CD8-positive, alpha-beta memory T cell (primary cell): ENCODE data around the gene MANBA. TPM values are rescaled to one million over a fixed set of nuclear protein-coding genes. Genes with fewer than 3 reads are reported as not detected.
A peak's percentile ranks its signal among the peaks of the same experiment; 100 is the strongest.

ENCODE experiments used
- CTCF ChIA-PET: fragments of 350-600 bp; sonication (Branson Sonifier 250); formaldehyde crosslinking; loops from one replicate; lab custom pipeline; 2021; ENCODE audit warnings: antibody characterized with exemption; lab: Charles Lee
- POLR2A ChIA-PET: fragments of 350-600 bp; sonication (Branson Sonifier 250); formaldehyde crosslinking; loops from one replicate; lab custom pipeline; 2021; ENCODE audit warnings: antibody characterized with exemption; lab: Charles Lee
- DNase-seq, 5 donors: peaks; one replicate each; pipeline versions ENCODE4 v3.0.0 to v3.0.0-alpha.2; 2020 to 2022; ENCODE audit warnings: mixed read lengths in 1 of 5
- H3K27ac ChIP-seq: one replicate; pipeline ENCODE4 v1.7.0; 2013; ENCODE audit warnings: low read depth, mild to moderate bottlenecking, low read length, moderate library complexity
- H3K27me3 ChIP-seq: 2 replicates; pipeline ENCODE4 v1.7.0; 2013; ENCODE audit warnings: low read length, mild to moderate bottlenecking; ENCODE audit not compliant: insufficient read depth, poor library complexity, severe bottlenecking
- H3K36me3 ChIP-seq: 2 replicates; pipeline ENCODE4 v1.7.0; 2013; ENCODE audit warnings: mild to moderate bottlenecking, low read length, moderate library complexity; ENCODE audit not compliant: insufficient read depth
- H3K4me1 ChIP-seq: 2 replicates; pipeline ENCODE4 v1.7.0; 2013; ENCODE audit warnings: mild to moderate bottlenecking, low read length, moderate library complexity; ENCODE audit not compliant: insufficient read depth
- H3K4me3 ChIP-seq: 2 replicates; pipeline ENCODE4 v1.7.0; 2013; ENCODE audit warnings: mild to moderate bottlenecking, low read length
- H3K9me3 ChIP-seq: 2 replicates; pipeline ENCODE4 v1.7.0; 2013; ENCODE audit warnings: mild to moderate bottlenecking, low read length
- H3K27ac Mint-ChIP-seq, 8 donors: one replicate each; pipeline ENCODE4 v1.8.0; 2020 to 2021; ENCODE audit warnings: mixed read lengths in 8 of 8, mild to moderate bottlenecking in 6 of 8, inconsistent platforms in 3 of 8, moderate library complexity in 3 of 8
- H3K27me3 Mint-ChIP-seq, 2 donors: one replicate each; pipeline ENCODE4 v1.8.0; 2020 to 2021; ENCODE audit warnings: mixed read lengths in 2 of 2, mild to moderate bottlenecking in 1 of 2, moderate library complexity in 1 of 2
- H3K36me3 Mint-ChIP-seq, 3 donors: one replicate each; pipeline ENCODE4 v1.8.0; 2020 to 2021; ENCODE audit warnings: mixed read lengths in 3 of 3, inconsistent platforms in 1 of 3, mild to moderate bottlenecking in 1 of 3
- H3K4me1 Mint-ChIP-seq, 3 donors: one replicate each; pipeline ENCODE4 v1.8.0; 2020 to 2021; ENCODE audit warnings: mixed read lengths in 3 of 3, inconsistent platforms in 1 of 3, mild to moderate bottlenecking in 1 of 3
- H3K4me3 Mint-ChIP-seq, 7 donors: one replicate each; pipeline ENCODE4 v1.8.0; 2020 to 2021; ENCODE audit warnings: mixed read lengths in 7 of 7, mild to moderate bottlenecking in 6 of 7, moderate library complexity in 4 of 7, inconsistent platforms in 2 of 7
- H3K9me3 Mint-ChIP-seq, 5 donors: one replicate each; pipeline ENCODE4 v1.8.0; 2020 to 2022; ENCODE audit warnings: mixed read lengths in 5 of 5, mild to moderate bottlenecking in 3 of 5, moderate library complexity in 2 of 5, inconsistent platforms in 1 of 5
- polyA plus RNA-seq: library from polyadenylated mRNA; unstranded; fragments of 300-500 nt; fragmentation: Illumina TruSeq; gene quantifications from one replicate; pipeline ENCODE4 v1.2.3, GENCODE V29; 2021
- total RNA-seq, 2 experiments: library from RNA; stranded (reverse); gene quantifications; one replicate each; pipeline ENCODE4 v1.2.3, GENCODE V29; 2021

MANBA gene
- total and polyA plus RNA-seq, 3 experiments from 2014 or later, result 9.1 to 16.5 (median 9.5) TPM

DNA sequence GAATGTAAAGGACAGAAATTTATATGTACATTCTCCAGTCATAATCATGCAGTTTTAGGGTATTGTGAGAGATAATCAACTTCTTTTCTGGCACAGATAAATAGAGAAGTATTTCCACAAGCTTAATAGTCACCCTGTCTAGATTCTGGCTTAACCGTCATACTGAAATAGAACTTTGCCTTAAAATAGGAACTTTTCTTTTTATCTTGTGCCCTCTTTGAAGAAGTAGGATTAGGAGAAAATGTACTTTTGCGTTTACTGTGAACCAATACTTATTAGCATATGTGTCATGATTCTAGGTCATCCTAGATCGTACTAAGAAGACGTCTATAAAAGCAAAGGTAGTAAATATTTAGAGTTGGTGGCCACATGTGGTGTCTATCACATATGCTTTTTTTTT is 164.2 kb downstream of the MANBA start:
- no peak overlapping the region for H3K4me3 Mint-ChIP-seq
- Histone ChIP-seq H3K36me3 (peaks cover 22% of the 10 kb centered on the region), H3K27ac (no peak overlapping the region), H3K4me3 (no peak overlapping the region), H3K9me3 (no peaks in the 10 kb centered on the region), H3K27me3 (no peaks in the 10 kb centered on the region), H3K4me1 (peaks cover 72% of the 10 kb centered on the region)
- CTCF ChIA-PET, result interaction anchor here (1.0 kb wide), 1 partner anchor 165 kb away, joined by 4 read pairs; no protein-coding TSS in a partner anchor
- POLR2A ChIA-PET, result interaction anchor here (1.0 kb wide), 1 partner anchor 16 kb away, joined by 3 read pairs; no protein-coding TSS in a partner anchor
- DNase-seq, result no peak
- H3K27ac Mint-ChIP-seq, result peak overlapping the region in 6 of 8 donors; percentile 33 to 83 (median 74)
- H3K9me3 Mint-ChIP-seq, result no peaks in the 10 kb centered on the region
- peaks cover 66 to 91% (median 89%) of the 10 kb centered on the region in 3 donors for H3K4me1 Mint-ChIP-seq
- peaks cover 38 to 92% (median 44%) of the 10 kb centered on the region in 3 donors for H3K36me3 Mint-ChIP-seq
- no peaks in the 10 kb centered on the region for H3K27me3 Mint-ChIP-seq

DNA sequence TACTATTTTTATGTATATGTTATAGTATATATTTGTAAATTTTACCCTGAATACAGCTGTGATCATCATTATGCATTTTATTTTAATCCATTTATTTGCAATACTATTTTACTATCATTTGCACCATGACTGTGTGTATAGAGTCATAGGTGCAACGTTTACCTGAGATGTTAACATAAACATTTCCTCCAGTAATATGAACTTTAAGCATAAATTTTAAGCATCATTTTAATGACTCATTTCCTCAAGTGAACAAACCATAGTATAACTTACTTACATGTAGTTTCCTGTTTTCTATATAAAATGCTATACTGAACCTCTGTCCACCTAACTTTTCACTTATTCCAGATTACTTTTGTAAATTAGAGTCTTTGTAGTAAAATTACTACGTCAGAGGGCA is 166.8 kb downstream of the MANBA start:
- CTCF ChIA-PET, result no interaction called here
- POLR2A ChIA-PET, result no interaction called here
- Histone ChIP-seq H3K36me3 (peaks cover 30% of the 10 kb centered on the region), H3K4me3 (no peak overlapping the region), H3K4me1 (peaks cover 78% of the 10 kb centered on the region), H3K27ac (no peak overlapping the region), H3K27me3 (no peaks in the 10 kb centered on the region), H3K9me3 (no peaks in the 10 kb centered on the region)
- Mint-ChIP-seq H3K4me1 (peaks cover 76 to 92% (median 91%) of the 10 kb centered on the region in 3 donors), H3K9me3 (no peaks in the 10 kb centered on the region), H3K4me3 (peak overlapping the region in 3 of 7 donors; percentile 15 to 52 (median 39)), H3K36me3 (peaks cover 31 to 94% (median 49%) of the 10 kb centered on the region in 3 donors), H3K27ac (peak overlapping the region in 6 of 8 donors; percentile 32 to 80 (median 56)), H3K27me3 (no peaks in the 10 kb centered on the region)
- no peak for DNase-seq

DNA sequence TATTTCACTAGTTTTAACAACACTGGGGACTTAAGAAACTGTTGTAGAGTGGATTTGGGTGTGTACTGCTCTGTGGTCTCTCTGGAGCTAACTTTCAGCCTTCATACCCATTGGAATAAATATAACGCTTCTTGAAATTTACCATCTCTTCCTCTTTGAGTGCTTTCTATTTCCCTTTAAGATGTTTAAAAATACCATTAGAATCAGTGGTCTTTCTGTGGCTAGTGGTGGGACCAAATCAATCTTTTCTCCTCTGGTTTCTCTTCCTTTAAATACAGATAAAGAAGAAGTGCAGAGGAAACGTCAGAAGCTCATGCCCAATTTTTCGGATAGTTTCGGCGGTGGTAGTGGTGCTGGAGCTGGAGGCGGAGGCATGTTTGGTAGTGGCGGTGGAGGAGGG is 167.6 kb downstream of the MANBA start:
- Mint-ChIP-seq H3K27me3 (no peaks in the 10 kb centered on the region), H3K36me3 (peaks cover 31 to 91% (median 50%) of the 10 kb centered on the region in 3 donors), H3K4me3 (peak overlapping the region in 1 of 7 donors; percentile 13), H3K27ac (peak overlapping the region in 3 of 8 donors; percentile 56 to 73 (median 60)), H3K9me3 (no peaks in the 10 kb centered on the region), H3K4me1 (peaks cover 76 to 92% (median 91%) of the 10 kb centered on the region in 3 donors)
- no peak overlapping the region for H3K4me3 ChIP-seq
- no peaks in the 10 kb centered on the region for H3K9me3 ChIP-seq
- H3K36me3 ChIP-seq, result peaks cover 30% of the 10 kb centered on the region
- ChIA-PET CTCF (interaction anchor here (1.0 kb wide), 1 partner anchor 18 kb away, joined by 4 read pairs; no protein-coding TSS in a partner anchor), POLR2A (no interaction called here)
- H3K4me1 ChIP-seq, result peaks cover 79% of the 10 kb centered on the region
- H3K27ac ChIP-seq, result no peak overlapping the region
- DNase-seq, result no peak
- no peaks in the 10 kb centered on the region for H3K27me3 ChIP-seq

- no peak overlapping the region for H3K4me3 ChIP-seq
- Mint-ChIP-seq H3K9me3 (no peaks in the 10 kb centered on the region), H3K36me3 (peaks cover 24 to 90% (median 44%) of the 10 kb centered on the region in 3 donors), H3K4me1 (peaks cover 76 to 92% (median 91%) of the 10 kb centered on the region in 3 donors), H3K4me3 (peak overlapping the region in 2 of 7 donors; percentile 5 to 6), H3K27me3 (no peaks in the 10 kb centered on the region), H3K27ac (peak overlapping the region in 5 of 8 donors; percentile 32 to 76 (median 60))
- H3K27me3 ChIP-seq, result no peaks in the 10 kb centered on the region
- DNase-seq, result no peak
- ChIA-PET POLR2A (no interaction called here), CTCF (interaction anchor here (1.0 kb wide), 1 partner anchor 19 kb away, joined by 4 read pairs; no protein-coding TSS in a partner anchor)
- H3K27ac ChIP-seq, result no peak overlapping the region
- peaks cover 79% of the 10 kb centered on the region for H3K4me1 ChIP-seq
- no peaks in the 10 kb centered on the region for H3K9me3 ChIP-seq
- peaks cover 26% of the 10 kb centered on the region for H3K36me3 ChIP-seq
These were observed 168.5 kb downstream of the MANBA start for GRCh38 chr4:102592256-102592655.

DNA sequence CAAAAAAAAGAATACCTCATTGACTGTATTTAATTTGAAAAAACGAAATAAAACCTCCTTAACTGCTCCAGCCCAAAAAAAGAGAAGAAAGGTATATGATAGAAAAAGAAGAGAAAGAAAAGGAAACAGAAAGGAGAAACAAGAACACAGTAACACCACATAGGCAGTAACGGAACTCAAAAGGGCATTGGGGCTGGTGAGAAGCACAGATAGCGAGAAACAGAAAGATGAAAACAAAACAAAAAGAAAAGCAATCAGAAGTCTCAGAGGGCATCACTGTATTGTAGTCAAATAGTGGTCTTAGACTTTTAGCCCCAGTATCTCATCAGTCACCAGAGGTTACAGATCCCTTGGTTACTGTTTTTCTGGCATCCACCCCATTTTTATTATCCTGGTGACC is 171.0 kb downstream of the MANBA start:
- CTCF ChIA-PET, result no interaction called here
- Mint-ChIP-seq H3K9me3 (no peaks in the 10 kb centered on the region), H3K4me3 (peak overlapping the region in 5 of 7 donors; percentile 10 to 62 (median 44)), H3K36me3 (peaks cover 21 to 87% (median 28%) of the 10 kb centered on the region in 3 donors), H3K27ac (peak overlapping the region; percentile 32 to 89 (median 66)), H3K27me3 (no peaks in the 10 kb centered on the region), H3K4me1 (peaks cover 86 to 98% (median 96%) of the 10 kb centered on the region in 3 donors)
- no peak for DNase-seq
- Histone ChIP-seq H3K27ac (no peak overlapping the region), H3K4me1 (peaks cover 89% of the 10 kb centered on the region), H3K9me3 (no peaks in the 10 kb centered on the region), H3K36me3 (peaks cover 7% of the 10 kb centered on the region), H3K27me3 (no peaks in the 10 kb centered on the region), H3K4me3 (no peak overlapping the region)
- POLR2A ChIA-PET, result no interaction called here

- Histone ChIP-seq H3K4me1 (peaks cover 61% of the 10 kb centered on the region), H3K4me3 (no peak overlapping the region), H3K36me3 (peaks cover 14% of the 10 kb centered on the region), H3K27ac (no peak overlapping the region), H3K27me3 (no peaks in the 10 kb centered on the region), H3K9me3 (no peaks in the 10 kb centered on the region)
- Mint-ChIP-seq H3K4me3 (peak overlapping the region; percentile 7 to 84 (median 53)), H3K27me3 (no peaks in the 10 kb centered on the region), H3K4me1 (peaks cover 65 to 84% (median 82%) of the 10 kb centered on the region in 3 donors), H3K36me3 (peaks cover 6 to 87% (median 34%) of the 10 kb centered on the region in 3 donors), H3K9me3 (no peaks in the 10 kb centered on the region), H3K27ac (peak overlapping the region; percentile 60 to 94 (median 84))
- POLR2A ChIA-PET, result interaction anchor here (1.1 kb wide), 1 partner anchor 19 kb away, joined by 7 read pairs; no protein-coding TSS in a partner anchor
- CTCF ChIA-PET, result no interaction called here
- DNase-seq, result peak in 3 of 5 donors; percentile 20 to 33 (median 26)
These were observed 174.1 kb downstream of the MANBA start for GRCh38 chr4:102586644-102587021.

DNA sequence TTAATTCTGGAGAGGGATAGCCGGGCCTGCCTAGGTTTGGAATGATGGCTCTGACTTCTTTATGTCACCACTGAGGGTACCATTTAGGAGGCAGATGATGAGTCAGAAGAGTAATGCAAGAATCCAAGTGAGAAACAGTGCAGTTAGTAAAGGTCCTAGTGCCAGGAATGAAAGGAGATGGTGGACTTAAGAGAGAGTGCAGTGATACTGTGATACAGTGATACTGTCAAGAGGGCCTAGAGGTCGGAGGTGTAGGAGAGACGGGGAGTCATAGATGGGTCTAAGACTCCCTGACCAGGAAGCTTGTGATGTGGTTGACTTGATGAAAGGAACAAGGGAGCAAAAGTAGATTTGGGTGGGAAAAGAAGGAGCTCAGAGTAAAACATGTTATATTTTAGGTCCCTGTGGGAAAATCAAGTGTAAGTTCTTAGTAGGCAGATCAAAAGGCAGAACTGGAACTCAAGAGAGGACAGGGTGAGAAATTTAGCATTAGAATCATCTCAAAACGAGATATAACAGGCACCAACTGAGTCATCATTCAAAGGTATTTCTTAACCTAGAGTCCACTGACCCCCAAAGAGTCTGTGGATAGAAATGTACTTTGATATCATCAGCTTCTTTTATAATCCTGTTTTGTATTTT is 174.6 kb downstream of the MANBA start:
- peaks cover 61% of the 10 kb centered on the region for H3K4me1 ChIP-seq
- H3K4me3 Mint-ChIP-seq, result peak overlapping the region; percentile 8 to 84 (median 53)
- no peaks in the 10 kb centered on the region for H3K27me3 ChIP-seq
- no peaks in the 10 kb centered on the region for H3K9me3 Mint-ChIP-seq
- peak overlapping the region; percentile 7 to 94 (median 84) for H3K27ac Mint-ChIP-seq
- no peak overlapping the region for H3K27ac ChIP-seq
- H3K9me3 ChIP-seq, result no peaks in the 10 kb centered on the region
- H3K27me3 Mint-ChIP-seq, result no peaks in the 10 kb centered on the region
- no peak for DNase-seq
- peaks cover 14% of the 10 kb centered on the region for H3K36me3 ChIP-seq
- no peak overlapping the region for H3K4me3 ChIP-seq
- ChIA-PET POLR2A (interaction anchor here (1.1 kb wide), 1 partner anchor 18 kb away, joined by 7 read pairs; no protein-coding TSS in a partner anchor), CTCF (interaction anchor here (1.1 kb wide), 1 partner anchor 119 kb away, joined by 3 read pairs; no protein-coding TSS in a partner anchor)
- peaks cover 64 to 80% (median 80%) of the 10 kb centered on the region in 3 donors for H3K4me1 Mint-ChIP-seq
- H3K36me3 Mint-ChIP-seq, result peaks cover 3 to 85% (median 33%) of the 10 kb centered on the region in 3 donors

- peaks cover 59 to 75% (median 75%) of the 10 kb centered on the region in 3 donors for H3K4me1 Mint-ChIP-seq
- no peak for DNase-seq
- peak overlapping the region; percentile 7 to 94 (median 84) for H3K27ac Mint-ChIP-seq
- POLR2A ChIA-PET, result no interaction called here
- H3K27me3 ChIP-seq, result no peaks in the 10 kb centered on the region
- H3K9me3 Mint-ChIP-seq, result no peaks in the 10 kb centered on the region
- H3K9me3 ChIP-seq, result no peaks in the 10 kb centered on the region
- peaks cover 14% of the 10 kb centered on the region for H3K36me3 ChIP-seq
- CTCF ChIA-PET, result interaction anchor here (1.0 to 1.3 kb wide), 3 partner anchors 40 to 120 kb away, joined by 3 to 5 read pairs (median 3); no protein-coding TSS in a partner anchor
- peak overlapping the region in 3 of 7 donors; percentile 8 to 46 (median 25) for H3K4me3 Mint-ChIP-seq
- peaks cover 0 to 83% (median 31%) of the 10 kb centered on the region in 3 donors for H3K36me3 Mint-ChIP-seq
- H3K27ac ChIP-seq, result no peak overlapping the region
- peaks cover 54% of the 10 kb centered on the region for H3K4me1 ChIP-seq
- no peak overlapping the region for H3K4me3 ChIP-seq
- H3K27me3 Mint-ChIP-seq, result no peaks in the 10 kb centered on the region
These were observed 175.4 kb downstream of the MANBA start for GRCh38 chr4:102585329-102585728.
